Prostate gland (tissue), 2 donors: ENCODE results near the gene FSIP2.

Source experiments
- POLR2AphosphoS5 ChIP-seq: sonication (generic); formaldehyde crosslinking; IDR thresholded peaks from one replicate; pipeline ENCODE4 v1.6.1; 2017; ENCODE audit warnings: antibody characterized with exemption
- TF ChIP-seq, protein P1 (sequence below), 4 experiments: fragments of 200-600 bp in 2 of 4; fragments of 450-650 bp in 2 of 4; sonication (generic) in 2 of 4; IDR thresholded peaks; 1 replicate in 3 of 4; 2 replicates in 1 of 4; pipeline ENCODE4 v1.5.1; 2016 to 2019; ENCODE audit warnings: antibody characterized with exemption in 4 of 4, mild to moderate bottlenecking in 2 of 4, moderate library complexity in 2 of 4

- TF ChIP-seq POLR2AphosphoS5 = no peak
- TF ChIP-seq, protein P1, sequence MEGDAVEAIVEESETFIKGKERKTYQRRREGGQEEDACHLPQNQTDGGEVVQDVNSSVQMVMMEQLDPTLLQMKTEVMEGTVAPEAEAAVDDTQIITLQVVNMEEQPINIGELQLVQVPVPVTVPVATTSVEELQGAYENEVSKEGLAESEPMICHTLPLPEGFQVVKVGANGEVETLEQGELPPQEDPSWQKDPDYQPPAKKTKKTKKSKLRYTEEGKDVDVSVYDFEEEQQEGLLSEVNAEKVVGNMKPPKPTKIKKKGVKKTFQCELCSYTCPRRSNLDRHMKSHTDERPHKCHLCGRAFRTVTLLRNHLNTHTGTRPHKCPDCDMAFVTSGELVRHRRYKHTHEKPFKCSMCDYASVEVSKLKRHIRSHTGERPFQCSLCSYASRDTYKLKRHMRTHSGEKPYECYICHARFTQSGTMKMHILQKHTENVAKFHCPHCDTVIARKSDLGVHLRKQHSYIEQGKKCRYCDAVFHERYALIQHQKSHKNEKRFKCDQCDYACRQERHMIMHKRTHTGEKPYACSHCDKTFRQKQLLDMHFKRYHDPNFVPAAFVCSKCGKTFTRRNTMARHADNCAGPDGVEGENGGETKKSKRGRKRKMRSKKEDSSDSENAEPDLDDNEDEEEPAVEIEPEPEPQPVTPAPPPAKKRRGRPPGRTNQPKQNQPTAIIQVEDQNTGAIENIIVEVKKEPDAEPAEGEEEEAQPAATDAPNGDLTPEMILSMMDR (IDR thresholded peaks at IDR 0.05) = no peak
These were observed 97.4 kb downstream of the FSIP2 start for GRCh38 chr2:185835974-185836373.
